ENCODE data around the gene GTPBP3.
"Not testable (repeated sequence)": the region's sequence is repeated elsewhere in the genome, so short reads cannot be mapped to it uniquely, and the experiment has no call there.

GTPBP3 gene

DNA sequence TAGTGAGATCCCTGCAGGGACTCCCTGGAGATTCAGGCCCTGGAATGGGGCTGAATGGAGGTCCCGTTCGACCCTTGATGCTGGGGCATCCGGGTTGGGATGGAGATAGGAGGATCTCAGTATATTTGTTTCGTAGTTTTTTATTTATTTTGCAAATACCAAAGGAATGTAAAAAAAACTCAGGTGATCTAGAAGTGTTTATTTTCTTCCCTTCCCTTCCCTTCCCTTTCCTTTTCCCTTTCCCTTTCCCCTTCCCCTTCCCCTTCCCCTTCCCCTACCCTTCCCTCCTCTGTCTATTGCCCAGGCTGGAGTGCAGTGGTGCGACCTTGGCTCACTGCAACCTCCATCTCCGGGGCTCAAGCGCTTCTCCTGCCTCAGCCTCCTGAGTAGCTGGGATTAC lies 4.5 kb downstream of the GTPBP3 start:
- no peak for DNase-seq

DNA sequence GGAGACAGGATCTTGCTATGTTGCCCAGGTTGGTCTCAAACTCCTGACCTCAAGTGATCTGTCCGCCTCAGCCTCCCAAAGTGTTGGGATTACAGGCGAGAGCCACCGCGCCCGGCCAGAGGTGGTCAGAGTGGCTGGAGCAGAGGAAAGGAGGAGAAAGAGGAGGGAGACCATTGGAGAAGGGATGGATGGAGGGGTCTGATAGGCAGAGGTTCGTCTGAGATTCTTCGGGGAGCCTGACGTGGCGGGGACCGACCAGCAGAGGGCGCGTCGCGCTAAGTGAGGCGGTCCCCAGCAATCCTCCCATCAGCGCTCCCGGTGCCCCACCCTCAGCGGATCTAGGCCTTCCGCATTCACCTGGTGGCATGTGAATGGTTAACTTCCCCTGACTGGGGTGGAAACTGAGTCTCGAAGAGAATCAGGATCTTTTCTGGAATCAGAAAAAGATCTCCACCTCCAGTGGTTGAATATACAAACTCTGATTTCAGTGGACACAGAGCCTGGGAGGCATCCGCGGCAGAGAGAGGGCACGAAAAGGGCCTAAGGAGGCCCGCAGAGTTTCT lies 8.8 kb downstream of the GTPBP3 start:
- DNase-seq = no peak

DNA sequence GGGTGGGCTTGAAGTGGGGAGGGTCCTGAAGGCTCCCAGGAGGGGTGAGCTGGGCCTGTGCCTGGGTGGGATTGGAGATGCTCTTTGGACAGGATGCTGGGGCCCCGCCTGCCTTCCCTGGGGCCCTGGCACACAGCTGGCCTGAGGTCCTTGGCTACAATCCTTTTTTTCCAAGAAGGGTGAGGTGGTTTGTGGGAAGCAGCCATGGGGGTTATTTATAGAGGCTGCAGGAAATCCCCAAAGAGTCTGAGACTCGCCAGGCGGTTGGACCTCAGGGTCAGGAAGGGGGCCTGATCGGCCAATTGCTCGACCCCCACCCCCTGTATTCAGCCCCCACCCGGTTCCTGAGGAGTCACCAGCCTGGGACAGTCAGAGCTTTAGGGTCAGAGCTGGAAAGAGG lies 10.0 kb downstream of the GTPBP3 start:
- no peak for DNase-seq

DNA sequence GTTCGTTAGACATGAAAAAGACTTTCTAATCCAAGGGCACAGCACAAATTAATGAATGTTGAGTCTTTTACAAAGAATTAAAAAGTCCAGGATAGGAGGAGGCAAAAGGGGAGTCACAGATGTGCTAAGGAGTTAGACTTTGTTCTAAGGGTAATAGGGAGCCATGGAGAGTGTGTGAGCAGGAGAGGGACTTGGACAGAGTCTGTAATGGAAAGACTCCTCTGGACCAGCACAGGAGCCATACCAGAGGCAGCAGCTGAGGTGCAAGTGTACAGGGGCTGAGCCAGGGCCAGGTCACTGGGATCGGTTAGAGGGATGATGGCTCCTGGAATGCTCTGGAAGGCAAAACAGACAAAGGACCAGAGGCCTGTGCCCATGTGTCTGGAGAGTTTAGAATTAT lies 10.5 kb downstream of the GTPBP3 start:
- DNase-seq = no peak

DNA sequence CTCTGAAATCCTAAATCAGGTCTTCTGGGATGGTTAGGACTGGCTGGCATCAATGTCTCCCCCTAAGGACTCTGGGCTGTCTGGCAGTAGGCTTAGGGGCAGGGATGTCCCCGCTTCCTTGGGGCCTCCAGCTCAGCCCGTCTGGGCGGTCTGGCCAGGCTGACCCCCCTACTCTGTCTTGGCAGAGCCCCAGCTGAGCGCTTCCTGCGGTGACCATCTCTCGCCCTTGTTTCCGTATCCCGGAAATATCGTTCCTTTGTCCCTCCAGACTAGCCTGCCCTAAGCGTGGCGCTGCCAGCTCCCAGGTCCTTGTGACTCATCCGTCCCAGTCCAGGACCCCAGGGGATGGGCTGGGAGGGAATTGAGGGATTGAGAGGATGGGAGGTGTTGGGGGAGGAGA lies 11.3 kb downstream of the GTPBP3 start:
- no peak for DNase-seq

DNA sequence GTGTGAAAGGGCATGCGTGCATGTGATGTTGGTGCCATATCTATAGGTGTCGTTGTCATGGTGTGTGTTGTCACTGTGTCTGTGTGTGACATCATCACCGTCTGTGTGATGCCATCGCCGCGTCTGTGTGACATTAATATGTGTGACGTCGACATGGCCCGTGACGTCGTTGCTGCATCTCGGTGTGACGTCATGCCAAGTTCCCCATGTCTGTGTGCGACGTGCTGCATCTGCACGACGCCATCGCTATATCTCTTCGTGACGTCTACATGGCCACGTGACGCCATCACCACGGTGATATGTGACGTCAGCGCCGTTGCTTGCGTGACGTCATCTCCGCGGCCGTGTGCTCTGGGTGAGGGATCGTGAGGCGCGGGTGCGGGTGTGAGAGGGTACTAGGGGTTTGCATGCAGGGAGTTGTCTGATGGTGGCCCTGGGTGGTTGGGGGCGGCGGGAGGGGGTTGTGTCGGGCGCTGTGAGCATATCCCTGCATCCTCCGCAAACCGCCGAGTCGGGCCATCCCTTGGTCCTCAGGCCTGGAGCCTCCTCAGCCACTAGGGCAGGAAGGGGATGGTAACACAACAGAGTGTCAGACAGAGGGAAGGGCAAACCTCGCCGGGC lies 14.6 kb downstream of the GTPBP3 start:
- no peak for DNase-seq

DNA sequence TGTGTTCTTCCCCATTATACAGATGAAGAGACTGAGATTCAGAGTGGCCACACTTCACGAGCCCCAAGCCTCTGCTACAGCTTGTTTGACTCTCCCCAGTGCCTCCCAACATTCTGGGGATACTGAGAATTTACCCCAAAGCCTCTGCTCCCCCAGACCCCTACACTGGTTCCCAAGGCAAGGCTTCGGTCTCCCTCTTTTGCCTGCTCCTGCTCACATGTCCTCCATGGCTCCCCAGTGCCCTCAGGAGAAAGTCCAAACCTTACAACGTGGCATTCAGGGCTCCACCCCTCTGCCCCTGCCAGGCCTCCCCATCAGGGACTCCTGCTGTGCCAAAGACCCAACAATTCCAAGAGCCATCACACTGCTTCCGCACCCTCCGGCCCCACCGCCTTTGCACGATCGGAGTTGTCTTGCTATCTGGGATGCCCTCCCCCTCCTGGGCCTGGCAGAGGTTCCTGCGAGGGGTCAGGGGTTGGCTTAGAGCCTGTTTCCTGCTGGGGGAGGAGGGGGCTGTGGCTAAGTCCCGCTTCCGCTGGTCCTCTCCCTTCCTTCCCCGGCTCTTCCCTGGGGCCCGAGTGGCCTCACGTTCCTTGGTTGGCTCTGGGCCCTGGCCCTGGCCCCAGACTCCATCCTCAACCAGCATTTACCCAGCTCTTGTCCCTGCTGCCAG lies 15.4 kb downstream of the GTPBP3 start:
- no peak for DNase-seq

DNA sequence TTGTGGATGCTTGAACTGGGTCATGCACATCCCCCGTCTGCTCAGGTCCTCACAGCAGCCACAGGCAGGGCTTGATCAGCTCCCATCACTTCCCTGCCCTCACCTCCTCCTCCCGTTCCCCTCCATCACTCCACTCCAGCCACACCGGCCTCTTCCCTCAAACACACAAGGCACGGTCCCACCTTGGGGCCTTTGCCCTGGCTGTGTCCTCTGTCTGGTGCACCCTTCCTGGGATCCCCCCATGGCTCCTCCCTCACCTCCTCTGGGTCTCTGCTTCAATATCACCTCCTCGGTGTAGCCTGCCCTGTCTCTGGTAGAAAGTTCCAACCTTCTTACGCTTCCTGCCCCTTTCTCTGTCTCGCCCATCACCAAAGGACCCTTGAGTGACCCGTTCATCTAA lies 16.0 kb downstream of the GTPBP3 start:
- no peak for DNase-seq

DNA sequence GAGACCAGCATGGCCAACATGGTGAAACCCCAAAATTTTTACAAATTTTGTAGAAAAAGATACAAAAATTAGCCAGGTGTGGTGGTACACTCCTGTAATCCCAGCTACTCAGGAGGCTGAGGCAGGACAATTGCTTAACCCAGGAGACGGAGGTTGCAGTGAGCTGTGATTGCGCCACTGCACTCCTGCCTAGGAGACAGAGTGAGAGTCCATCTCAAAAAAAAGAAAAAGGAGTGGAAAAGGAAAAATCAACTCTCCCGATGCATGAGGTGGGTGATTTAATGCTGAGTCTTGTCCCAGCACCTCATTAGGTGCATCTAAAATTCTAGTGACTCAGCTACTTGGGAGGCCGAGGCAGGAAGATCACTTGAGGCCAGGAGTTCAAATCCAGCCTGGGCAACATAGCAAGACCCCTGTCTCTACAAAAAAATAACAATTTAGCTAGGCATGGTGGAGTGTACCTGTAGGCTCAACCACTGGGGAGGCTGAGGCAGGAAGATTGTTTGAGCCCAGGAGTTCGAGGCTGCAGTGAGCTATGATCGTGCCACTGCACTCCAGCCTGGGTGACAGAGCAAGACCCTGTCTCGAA lies 19.8 kb downstream of the GTPBP3 start:
- no peak for DNase-seq

DNA sequence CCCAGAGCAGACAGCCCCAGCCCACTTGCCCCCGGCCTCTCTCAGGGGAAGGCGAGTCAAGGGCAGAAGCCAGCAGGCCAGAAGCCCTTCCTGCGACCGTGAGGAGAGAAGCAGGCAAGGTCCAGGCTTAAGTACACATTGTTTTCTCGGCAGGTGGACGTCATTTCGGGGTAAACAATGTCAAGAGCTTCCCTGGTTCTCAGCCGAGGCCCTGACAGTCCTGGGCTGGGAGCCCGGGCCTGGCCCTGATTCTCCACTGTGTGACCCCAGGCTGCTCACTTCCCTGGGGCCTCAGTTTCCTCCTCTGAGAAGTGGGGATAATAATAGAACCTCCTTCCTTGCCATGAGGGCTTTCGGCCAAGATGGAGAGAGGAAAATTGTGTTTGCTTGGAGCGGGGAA lies 20.4 kb downstream of the GTPBP3 start:
- DNase-seq = no peak

DNA sequence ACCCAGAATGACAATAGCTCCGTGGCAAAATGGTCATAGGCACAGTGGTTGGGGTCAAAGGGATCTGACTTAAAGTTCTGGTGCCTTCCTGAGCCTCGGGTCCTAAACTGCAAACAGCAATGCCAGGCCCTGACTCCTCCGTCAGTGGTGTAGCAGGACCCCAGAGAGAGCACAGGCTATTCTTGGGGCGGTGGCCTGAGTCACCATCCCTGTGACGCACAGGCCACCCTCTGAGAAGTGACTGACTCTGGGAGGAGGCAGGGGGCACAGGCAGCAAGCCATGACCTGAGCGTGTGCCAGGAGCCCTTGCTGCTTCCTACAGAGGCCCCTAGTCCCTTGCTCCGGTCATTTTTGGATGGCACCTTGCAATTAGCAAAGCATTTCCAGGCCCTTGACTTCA lies 21.0 kb downstream of the GTPBP3 start:
- DNase-seq = no peak

DNA sequence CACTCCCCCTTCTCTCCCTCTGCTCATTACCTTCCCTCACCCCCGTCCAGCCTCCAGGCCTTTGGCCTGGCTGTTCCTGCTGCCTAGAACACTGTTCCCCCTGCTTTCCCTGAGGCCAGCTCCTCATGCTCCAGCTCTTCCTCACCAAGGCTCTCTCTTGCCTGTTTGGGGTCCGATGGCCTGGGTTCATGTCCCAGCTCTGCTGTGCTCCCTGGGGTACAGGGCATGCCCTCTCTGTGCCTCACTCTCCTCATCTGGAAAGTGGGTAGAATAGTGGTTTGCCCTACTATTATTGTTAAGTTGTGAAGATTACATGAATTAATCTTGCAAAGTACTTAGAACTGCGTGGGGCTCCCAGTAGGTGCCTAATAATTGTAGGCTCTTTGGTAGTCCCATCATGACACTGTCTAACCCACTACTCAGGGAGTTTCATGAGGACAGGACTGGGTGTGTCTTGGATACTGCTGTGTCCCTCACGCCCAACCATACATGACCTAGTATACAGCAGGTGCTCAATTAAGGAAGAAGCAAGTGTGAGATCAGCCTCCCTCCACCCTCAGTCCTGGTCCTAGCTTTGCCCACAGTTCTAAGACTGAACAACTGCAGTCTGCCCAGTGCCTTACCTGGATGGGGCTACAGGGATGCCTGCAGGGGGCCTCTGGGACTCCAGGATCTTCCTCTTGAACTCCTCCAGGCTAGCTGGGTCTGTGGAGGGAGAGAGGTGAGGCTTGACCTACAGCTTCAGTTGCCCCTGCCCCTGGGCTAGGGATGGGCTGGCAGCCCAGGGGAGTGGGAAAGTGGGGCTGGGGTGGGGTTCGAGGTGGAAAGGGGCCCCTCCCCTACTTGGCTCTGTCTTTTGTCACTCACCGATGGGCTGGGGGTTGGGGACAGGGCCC lies 22.8 kb downstream of the GTPBP3 start:
- DNase-seq = no peak

DNA sequence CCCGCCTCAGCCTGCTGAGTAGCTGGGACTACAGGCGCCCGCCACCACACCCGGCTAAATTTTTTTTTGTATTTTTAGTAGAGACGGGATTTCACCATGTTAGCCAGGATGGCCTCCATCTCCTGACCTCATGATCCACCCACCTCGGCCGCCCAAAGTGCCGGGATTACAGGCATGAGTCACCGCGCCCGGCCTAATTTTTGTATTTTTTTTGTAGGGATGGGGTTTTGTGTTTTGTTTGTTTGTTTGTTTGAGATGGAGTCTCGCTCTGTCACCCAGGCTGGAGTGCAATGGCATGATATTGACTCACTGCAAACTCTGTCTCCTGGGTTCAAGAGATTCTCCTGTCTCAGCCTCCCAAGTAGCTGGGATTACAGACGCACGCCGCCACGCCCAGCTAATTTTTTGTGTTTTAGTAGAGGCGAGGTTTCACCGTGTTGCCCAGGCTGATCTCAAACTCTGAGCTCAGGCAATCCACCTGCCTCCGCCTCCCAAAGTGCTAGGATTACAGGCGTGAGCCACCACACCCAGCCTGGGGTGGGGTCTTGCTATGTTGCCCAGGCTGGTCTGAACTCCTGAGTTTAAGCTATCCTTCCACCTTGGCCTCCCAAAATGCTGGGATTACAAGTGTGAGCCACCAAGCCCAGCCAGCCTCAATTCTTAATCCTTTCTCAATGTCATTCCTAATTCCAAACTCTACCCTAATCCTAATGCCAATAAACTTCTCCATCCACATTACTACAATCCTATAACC lies 26.7 kb downstream of the GTPBP3 start:
- DNase-seq = not testable (repeated sequence)

DNA sequence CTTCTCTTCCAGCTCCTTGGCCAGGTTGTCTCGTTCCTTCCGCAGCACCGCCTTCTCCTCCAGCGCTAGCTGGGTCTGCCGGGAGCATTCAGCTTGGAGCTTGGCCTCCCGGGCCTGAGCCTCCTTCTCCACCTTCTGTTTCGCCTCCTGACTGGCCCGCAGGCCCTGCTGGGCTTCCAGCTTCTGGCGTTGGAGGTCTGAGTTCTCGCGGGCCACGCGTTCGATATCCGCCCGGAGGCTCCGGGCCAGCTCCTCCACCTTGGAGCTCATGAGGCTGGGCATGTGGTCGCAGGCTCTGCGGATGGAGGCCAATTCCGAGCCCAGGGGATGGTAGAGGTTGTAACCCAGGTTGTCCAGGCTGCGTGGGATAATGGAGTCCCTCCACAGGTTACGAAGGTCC lies 28.0 kb downstream of the GTPBP3 start:
- DNase-seq = no peak

DNA sequence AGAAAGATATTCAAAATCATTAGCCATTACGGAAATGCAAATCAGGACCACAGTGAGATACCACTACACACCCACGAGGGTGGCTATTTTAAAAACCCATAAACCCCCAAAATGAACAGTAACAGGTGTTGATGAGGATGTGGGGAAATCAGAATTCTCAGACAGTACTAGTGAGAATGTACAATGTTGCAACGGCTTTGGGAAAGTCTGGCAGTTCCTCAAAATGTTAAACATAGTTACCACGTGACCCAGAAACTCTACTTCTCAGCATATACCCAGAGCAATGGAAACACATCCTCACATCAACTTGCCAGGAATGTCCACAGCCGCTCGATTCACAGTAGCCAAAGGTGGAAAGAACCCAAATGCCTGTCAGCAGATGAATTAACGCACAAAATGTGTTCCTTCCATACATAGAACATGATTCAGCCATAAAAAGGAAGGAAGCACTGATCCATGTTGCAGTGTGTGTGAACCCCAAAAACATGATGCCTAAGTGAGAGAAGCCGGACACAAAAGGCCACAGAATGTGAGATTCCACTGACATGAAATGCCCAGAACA lies 32.8 kb downstream of the GTPBP3 start:
- DNase-seq = no peak

DNA sequence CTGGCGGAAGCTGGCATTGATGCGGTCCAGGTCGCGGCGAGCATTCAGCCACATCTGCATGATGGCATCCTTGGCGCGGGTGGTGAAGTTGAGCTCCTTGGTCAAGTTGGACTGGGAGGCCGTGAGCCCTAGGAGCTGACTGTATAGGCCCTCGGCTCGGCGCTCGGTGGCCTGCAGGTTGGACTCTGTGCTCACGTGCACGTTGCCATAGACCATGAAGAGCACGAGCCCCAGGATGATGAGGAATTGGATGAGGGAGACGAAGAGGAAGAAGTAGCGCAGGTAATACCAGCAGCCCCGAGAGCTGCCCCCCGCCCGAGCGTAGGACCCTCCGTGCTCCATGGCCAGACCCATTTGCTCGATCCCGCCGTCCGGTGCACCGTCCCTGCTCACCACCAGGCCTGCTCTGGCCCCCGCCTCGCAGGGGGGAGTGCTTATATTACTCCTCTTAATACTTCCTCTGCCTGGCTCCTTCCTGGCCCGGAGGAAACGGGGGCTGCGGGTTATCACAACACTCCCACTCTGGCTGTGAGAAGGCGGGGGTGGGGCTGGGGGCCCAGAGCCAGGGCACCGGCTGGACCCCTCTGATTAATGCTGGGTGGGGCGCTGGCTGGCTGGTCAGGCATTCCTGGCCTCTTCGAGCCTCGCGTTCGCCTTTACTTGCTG lies 39.7 kb downstream of the GTPBP3 start, which contains the start of gene PLVAP:
PLVAP (minus strand) TSS at position 408 of the 666 bp plus-strand sequence; CDS start at position 354, 54 bp downstream.
- no peak for DNase-seq

DNA sequence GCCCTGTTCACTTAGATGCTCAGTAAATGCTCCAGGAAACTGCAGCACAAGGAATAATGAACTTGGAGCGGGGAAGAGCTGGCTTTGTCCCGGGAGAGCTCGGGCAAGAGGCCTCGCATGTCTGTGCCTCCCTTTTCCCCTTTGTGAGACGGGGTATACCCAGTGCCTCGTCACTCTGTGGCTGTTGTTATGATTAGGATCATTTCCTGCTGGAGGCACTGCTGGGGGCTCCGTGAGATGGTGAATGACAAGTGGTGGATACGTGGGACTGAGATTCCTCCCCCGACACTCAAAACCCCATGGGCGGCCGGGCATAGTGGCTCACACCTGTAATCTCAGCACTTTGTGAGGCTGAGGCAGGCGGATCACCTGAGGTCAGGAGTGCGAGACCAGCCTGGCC lies 40.9 kb downstream of the GTPBP3 start:
- no peak for DNase-seq

DNA sequence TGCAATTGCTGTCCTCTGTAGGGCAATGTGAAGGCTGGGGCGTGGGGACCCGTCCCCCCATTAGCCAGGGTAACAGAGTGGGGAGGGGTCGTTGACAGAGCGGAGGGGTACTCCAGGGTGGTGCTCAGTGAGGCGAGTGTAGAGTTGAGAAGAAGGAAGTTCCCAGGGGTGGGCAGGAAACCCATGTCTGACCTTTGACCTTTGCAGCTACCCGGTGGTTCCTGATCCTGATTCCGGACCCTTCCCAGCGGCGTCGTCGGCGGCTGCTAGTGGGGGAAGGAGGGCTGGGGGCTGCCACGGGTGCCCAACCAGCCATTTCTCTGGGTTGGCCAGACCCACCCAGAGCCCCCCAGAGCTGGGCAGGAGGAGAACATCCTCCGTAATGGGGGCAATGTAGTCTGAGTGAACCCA lies 41.9 kb downstream of the GTPBP3 start:
- no peak for DNase-seq

DNA sequence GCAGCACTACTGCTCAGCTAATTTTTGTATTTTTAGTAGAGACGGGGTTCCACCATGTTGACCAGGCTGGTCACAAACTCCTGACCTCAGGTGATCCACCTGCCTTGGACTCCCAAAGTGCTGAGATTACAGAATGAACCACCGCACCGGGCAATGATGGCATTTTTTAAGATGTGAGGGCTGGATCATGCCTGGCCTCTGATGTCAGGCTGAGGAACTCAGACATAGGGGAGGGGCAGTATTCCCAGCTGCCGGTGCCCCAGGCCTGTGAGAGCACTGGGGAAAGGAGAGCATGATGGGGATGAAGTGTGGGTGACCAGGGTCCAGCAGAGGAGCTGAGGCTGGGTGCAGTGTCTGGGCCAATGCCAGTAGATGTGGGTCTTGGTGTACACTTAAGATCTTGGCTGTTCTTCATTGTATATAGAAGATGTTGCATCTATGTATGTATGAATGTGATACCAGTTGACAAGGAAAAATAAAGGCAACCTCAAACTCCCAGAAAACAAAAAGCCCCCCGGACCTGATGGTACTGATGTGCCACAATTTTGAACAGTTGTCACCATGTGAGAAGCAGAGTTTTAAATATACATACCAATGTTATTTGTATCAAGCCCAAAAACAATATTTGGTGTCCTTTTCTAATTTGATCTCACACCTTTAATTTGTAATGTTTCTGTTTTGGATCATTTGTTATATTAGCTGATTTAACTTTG lies 43.2 kb downstream of the GTPBP3 start:
- no peak for DNase-seq

DNA sequence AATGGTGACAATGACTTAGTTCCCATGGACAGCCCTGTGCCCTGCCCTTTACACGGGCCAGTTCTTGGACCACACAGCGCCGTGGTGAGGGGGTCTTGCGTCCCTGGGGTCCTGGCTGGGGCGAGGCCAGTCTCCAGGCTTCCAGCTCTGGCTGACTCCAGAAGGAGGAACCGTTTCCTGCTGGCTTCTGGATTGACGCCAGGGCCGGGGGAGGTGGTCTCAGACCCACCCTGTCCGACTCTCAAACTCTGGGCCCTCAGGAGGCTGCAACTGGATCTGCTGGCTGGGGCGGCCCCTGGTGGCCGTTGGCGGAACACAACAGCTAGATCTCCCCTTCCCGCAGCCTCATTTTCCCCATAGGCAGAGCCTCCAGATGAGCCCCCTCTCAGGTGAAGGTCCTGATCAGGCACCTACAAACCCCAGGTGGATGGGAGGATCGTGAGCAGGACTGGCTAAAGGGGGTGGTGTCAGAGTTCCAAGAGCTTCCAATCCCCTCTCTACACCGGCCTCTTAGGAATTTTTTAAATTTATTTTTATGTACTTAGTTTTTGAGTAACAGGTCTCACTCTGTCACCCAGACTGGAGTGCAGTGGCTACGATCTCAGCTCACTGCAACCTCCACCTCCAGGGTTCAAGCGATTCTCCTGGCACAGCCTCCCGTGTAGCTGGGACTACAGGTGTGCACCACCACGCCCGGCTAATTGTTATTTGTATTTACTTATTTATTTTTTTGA lies 48.7 kb downstream of the GTPBP3 start:
- DNase-seq = no peak
